GM18498 (cell line): ENCODE results near the gene ZSWIM9.

Experiments
- ATAC-seq: cut with Tn5 transposase; IDR thresholded peaks from one replicate; pipeline ENCODE4 v1.9.1; 2021; ENCODE audit warnings: mild to moderate bottlenecking, moderate library complexity; ENCODE audit not compliant: unreplicated experiment

The ZSWIM9 gene

DNA sequence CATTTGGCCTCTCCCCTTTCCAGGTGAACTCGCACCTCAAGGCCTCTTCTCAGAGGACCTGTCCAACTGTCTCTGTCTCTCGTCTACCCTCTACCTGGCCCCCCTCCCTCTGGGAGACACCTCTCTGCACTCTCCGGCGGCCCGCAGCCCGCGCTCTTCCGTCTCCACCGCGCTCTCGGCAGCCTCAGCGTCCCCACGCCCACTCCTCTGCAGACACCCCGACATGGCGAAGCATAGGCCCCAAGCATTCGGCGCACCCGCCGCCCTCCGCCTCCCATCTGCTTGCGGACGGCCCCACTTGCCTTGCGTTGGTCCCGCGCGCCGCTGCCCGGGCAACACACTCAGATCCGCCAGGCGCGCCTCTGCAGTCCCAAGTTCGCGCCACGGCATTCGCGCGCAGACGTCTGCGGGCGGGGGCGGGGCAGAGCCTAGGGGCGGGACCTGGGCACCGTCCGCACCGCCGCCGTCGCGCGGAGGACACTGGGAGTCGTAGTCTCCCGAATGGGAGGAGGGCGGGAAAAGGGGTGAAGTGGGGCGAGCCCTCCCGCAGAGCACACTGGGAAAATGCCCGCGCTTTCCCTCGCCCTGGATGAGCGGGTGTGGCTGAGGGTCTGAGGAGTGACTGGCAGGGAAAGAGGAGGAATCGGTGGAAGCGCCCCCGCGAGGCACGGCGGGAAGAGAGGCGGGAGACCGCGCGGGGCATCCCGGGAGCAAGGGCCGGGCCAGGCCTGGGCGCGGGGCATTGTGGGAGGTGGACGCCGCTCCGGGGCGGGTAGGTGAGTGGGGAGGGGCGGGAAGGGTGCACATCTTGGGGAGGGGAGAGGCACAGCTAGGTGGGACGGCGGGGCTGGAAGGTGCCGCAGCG lies at the start of gene ZSWIM9, which contains the start of gene LIG1:
TSS of gene ZSWIM9 (plus strand) at position 742 of the 865 bp plus-strand sequence. CDS start 1,123 bp downstream, outside the sequence.
TSS of gene LIG1 (minus strand) at position 406 of the 865 bp plus-strand sequence. CDS start 4,778 bp downstream, outside the sequence.
- ATAC-seq: peak; percentile 80

DNA sequence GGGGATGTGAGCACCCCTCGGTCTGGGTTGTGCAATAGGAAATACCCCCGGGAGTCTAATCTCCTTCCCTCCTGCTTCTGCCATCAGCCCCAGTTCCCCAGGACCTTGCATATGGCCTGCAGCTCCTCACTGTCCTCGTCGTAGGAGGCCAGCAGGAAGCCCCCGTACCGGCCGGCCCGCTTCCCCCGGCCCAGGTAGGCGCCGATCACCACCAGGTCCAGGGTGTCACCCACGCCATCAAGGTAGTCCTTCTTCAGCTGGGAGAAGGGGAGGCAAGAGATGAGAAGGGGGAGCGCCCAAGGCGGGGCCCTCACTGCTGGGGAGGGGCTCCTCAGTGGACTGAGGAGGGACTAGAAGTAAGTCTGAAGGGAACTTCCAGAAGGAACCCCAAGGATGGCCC lies 49.4 kb upstream of the ZSWIM9 start:
- ATAC-seq: no peak

DNA sequence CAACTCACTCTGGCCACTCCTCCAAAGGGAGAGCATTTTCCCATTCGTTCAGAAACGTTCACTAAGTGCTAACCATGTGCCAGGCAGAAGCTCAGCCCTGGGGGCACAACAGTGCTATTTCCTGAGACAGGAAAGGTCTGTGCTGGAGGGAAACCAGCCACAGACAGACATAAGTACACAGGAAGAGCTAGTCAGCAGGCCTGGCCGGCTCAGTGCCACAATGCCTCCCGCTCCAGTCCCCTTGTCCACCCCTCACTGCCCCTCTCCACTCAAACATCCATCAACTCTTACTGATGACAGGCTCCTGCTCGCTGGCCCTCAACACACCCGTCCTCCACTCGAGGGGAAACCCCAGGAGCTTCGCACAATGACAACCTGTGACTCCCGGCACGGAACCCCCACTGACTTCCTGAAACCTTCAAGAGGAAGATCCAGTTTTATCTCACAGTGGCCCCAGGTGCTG lies 48.5 kb upstream of the ZSWIM9 start:
- no peak for ATAC-seq

DNA sequence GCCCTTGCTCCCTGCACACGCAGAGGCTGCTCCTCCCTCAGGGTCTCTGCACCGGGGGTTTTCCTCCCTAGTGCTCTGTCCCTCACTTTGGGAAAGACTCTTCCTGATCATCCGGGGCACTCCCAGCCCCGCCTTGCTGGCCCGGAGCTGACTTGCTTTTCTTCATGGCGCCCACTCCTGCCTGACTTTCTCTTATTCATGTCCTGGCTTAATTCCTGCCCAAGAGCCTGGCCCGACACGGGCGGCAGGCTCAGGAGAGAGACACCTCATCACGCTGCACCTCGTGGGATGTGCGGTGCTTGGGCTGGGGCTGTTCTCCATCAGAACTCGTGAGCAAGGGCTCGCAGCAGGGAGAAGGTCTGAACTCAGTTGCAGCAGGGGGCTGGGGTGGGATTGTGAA lies 48.1 kb upstream of the ZSWIM9 start:
- no peak for ATAC-seq

DNA sequence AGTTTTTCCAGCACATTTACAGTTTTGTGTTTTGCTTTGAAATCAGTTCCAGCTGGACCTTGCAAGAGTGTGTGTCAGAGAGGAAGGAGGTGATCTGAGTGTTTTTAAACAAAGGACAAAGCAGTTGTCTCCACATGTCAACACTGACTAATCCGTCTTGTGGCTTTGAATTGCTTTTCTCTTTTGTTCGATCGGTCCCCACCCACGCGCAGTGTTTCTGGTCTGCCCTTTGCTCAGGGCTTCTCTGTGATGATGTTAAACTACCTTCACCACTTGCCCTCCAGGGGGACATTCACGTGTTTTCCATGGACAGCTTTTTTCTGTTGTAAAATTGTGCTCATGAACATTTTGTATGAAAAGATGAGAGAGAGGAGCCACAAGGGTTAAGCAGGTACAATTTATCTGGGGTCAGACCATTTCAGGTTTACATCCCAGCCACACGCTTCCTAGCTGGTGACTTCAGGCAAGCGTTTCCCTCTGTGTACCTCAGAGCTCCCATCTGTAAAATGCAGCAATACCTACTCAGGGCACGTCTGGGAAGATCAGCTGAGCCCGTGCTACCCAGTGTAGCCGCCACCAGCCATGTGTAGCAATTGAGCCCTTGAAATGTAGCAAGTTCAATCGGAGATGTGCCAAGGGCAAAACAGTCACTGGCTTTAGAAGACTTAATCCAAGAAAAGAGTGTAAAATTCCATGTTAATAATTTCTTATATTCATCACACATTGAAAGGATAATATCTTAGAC lies 46.4 kb upstream of the ZSWIM9 start:
- no peak for ATAC-seq

DNA sequence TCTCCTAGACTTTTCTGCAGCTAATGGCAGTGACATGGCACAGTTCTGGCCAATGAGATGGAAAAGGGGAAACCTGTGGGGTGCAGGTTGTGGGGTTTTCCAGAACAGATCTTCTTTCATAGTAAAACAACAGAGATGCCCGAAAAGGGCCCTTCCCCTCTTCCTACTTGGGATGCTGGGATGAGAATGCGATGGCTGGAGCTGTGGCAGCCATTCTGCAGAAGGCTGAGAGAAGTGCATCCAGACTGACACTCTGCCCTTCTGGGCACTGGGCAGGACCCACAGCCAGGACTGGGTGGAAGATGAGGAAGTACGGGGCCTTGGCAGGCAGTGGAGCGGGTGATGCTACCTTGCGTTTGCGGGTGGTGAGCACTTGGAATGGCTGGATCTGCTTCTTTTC lies 42.9 kb upstream of the ZSWIM9 start:
- no peak for ATAC-seq

DNA sequence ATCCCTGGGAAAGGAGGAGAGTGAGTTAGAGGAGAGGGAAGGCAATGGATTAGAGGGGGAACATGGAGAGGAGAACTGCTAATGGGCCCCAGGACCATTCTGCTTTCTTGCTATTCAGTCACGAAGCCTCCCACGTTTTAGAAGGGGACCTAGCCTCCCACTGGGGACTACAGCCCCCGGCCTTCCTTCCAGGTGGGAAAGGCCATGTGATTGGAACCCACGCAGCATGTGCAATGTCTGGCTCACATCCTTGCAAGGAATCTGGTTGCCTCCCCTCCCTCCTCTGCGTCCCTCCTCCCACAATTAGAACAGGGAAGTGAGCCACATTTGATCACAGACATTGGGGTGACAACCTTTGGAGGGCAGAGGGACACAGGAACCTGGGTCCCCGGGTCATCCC lies 37.4 kb upstream of the ZSWIM9 start:
- ATAC-seq: no peak

DNA sequence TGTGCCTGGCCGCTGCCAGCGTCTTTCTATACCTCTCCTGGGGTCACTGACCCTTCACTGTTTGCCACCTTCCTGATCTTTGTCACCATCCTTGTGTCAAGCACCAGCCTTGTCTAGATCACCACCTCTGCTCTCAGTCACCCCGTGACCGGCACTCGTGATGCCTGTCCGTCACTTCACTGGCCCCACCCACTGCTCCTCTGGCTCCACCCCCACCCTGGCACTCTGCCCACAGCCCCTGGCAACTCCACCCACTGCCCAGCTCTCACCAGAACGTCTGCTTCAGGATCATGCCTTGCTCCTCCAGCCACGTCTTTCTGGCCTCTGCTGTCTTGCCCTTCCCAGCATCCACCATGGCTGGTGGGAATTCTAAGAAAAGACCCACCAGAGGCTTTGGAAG lies 35.1 kb upstream of the ZSWIM9 start:
- no peak for ATAC-seq

DNA sequence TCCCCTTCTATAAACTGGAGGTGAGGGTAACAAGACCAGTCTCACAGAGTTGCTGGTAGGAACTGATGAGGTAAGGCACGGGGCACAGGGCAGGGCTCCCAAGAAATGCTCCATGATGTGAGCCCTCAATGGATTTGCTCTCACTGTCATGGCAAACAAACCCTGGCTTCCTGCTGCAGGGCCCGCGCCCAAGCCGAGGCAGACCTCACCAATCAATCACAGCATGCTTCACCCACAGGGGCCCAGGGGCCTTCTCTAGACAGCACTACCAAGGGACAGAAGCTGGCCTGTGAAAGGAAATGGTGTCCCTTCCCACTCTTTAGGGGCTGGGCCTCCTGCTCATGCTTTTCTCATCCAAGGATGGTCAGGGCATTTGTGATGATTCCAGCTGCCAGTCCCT lies 33.9 kb upstream of the ZSWIM9 start:
- ATAC-seq: no peak

DNA sequence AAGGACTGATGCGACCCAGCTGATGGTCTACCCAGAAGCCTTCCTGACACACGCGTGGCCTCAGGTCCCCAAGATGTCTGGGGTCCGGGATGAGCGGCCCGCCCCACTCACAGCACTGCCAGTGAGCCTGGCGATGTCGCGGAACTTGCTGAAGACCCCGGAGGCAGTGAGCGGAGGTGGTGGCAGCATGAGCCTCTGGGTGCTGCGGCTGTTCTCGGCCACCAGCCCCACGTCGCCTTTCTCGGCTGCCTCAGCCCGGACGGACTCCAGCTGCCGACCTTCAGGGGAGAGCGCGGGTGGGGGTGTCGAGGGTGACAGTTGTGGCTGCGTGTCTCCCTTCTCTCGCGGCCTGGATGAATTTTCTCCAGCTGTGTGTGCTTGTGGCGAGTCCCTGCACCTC lies 33.1 kb upstream of the ZSWIM9 start:
- ATAC-seq: no peak

DNA sequence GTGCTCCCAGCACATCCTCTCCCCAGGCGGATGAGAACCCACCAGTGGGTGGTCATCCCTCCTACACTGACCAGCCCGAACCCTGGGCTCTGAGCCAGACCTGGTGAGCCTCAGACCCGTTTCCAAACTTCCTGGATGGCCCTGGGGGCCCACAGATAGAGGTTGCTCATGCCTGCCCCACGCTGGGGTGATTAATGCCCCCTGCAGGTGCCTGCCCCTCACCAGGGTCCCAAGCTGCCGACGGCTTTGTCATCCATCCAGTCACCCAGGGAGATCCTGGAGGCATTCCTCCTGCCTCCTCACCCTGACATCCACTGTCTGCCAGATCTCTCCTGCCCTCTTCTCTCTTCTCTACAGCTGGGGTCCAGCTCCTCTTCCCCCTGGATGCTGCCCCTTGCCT lies 31.4 kb upstream of the ZSWIM9 start:
- no peak for ATAC-seq

DNA sequence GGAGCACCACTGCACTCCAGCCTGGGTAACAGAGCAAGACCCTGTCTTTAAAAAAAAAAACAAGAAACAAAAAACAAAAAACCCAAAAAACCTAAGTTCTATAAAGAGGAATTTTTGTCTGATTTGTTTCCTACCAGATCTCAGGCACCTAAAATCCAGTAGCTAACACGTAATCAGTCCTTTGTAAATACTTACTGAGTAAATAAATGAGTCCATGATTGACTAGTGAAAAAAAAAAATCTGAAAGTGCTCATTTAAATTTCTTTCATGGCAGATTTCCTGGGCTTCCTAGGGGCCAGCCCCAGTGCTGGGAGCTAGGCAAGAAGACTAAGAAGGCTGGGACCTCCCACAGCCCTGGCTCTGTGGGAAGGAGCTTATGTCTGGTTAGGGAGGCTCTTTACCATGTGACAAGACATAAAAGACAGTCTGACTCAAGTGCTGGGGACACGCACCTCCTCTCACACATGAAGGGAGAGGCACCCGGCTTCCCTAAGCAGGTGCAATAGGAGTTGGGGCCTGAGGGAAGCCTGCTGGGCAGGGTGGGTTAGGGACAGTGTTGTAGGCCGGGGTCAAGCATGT lies 22.8 kb upstream of the ZSWIM9 start:
- no peak for ATAC-seq

DNA sequence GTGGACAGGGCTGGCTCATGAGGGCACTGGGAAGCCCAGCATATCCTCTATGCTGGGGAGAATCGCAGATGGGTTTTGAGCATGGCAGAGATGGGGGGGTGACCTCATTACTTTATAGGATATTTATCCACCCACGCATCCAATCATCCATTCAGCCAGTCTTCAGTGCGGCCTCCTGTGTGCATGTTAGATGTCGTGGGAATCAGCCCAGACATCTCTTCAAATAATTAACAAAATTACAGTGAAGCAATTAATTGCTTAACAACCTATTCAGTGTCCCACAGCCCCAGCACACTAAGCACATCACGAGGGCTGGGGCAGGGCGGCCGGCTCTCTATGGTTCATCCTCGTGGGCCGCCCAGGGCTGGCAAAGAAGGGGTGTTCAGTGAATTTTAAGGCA lies 21.9 kb upstream of the ZSWIM9 start:
- ATAC-seq: no peak

DNA sequence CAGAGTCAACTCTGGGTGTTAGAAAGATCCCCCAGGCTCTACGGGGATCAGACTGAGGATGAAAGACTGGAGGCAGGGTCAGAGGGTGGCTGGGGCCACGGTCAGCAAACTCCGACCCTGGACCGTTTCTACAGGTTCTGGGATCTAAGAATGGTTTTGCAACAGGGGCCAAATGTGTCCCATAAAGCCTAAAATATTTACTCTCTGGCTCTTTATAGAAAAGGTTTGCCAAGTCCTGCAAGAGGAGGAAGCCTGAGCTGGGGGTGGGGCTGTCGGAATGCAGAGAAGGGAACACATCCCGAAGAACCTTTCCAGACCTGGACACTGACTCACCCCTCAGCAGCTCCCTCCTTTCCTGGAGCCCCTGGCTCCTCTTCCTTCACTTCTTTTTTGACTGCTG lies 21.1 kb upstream of the ZSWIM9 start:
- no peak for ATAC-seq

DNA sequence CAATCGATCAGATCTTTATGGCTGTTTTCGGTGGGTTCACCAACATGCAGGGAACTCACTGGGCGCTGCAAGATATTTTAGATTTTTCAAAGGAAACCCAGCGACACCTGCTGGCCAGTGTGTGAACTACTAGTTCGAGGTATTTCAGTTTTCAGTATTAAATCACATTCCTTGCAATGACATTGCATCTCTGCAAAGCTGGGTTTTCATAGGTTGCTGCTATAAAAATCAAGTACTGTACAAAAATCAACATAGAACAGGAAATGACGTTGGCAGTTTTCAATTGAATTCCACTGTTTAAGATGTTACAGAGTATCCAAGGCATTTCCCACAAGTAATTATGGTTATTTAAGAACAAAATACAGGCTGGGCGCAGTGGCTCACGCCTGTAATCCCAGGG lies 17.9 kb upstream of the ZSWIM9 start:
- no peak for ATAC-seq

DNA sequence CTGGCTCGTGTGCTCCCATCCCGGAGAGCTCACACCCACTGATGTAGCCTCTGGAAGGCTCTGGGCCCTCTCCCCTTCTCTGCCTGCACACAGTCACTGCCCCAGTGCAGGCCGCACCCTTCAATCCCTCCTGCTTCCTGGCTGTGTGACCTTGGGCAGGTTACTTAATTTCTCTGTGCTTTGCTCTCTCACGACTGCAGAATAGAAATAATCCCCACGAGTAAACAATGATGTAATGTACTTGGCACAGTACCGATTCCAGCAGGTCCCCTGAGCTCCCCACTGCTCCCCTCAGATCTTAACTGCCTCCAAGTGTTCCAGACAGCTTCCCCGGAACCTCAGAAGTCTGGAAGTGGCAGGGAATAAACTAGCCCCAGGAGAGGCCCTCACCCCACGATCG lies 16.5 kb upstream of the ZSWIM9 start:
- ATAC-seq: no peak

DNA sequence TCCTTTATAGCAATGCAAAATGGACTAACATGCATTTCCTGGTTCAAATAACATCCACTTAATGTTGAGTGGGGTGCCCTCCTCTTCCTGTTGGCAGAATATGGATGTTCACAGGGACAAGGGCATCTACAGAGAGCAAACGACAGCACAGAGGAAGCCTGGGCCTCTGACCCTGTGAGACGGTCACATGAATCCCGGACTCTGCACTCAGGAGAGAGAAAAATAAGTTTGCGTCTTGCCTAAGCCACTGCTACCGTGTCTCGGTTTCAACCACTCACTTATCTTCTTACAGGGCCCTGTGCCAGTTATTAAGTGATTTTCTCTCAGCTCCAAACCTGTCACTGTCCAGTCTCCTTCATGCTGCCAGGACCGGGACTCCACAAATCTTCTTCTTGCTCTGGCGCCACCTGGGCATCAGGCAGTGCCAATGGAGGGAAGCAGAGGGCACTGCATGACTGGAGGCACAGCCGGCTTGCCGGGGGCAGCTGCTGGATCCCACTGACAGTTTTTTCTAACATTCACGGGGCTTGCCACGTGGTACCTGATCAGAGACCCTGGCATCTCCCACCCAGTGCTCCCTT lies 12.2 kb upstream of the ZSWIM9 start:
- no peak for ATAC-seq

DNA sequence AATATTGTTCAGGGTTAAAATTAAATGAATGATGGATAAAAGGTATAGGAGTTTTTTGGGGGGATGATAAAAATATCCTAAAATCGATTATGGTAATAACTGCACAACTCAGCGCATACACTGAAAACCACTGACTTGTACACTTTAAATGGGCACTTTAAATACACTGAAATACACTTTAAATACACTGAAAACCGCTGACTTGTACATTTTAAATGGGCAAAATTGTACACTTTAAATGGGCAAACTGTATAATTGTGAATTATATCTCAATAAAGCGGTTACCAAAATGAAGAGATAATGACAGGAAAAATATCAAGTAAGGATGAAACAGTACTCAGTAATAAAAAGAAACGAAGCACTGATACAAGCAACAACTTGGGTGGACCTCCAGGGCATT lies 1.8 kb upstream of the ZSWIM9 start:
- no peak for ATAC-seq

DNA sequence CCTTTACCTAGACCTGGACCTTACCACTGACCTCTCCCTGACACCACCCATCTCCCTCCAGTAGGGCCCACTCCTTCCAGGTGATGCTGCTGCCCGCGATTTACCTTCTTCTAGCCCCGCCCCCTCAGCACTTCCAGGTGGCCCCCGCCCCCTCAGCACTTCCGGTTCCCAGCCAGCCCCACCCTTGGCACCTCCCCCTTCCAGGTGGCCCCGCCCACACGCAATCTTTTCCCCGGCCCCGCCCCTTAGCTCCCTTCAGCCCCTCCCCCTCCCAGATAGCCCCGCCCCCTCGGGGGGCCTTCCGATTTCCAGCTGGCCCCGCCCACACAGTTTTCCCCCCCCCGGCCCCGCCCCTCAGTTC lies 922 bp upstream of the ZSWIM9 start:
- peak; percentile 22 for ATAC-seq

DNA sequence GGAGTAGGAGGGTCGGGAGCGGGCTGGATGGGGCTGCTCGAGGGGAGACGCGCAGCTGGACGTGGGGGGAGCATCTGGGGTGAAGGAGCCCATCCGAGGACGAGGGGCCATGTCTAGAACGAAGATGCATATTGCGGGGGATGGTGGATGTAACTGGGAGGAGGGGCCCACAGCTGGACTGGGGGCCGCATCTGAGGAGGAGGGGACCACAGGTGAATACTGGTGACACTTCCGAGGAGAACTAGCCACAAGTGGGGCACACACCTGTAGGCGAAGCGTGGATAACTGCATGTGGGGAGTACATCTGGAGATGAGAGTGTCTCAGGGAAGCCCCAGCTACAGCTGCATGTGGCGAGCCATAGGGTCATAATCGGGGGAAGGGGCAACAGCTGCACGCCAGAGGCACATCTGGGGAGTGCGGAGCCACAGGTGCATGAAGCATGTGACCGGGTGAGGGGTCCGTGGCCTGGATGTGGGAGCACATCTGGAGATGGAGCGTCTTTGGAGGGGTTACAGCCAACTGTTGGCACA lies 402 bp downstream of the ZSWIM9 start:
- ATAC-seq: no peak

DNA sequence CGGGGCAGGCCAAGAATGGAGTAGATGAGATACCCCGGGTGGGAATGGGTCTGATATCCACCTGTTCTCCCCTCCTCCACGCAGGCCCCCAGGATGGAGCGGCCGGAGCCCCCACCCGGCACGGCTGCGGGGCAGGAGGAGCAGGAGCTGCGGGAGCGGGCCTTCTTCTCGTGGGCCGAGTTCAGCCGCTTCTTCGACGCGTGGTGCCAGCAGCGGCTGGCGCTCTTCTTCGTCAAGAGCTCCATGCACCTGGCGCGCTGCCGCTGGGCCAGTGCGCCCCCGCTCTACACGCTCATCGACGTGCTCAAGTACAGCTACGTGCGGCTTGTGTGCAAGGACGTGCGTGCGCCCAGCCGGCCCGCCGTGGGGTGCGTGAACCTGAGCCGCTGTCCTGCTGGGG lies 1.2 kb downstream of the ZSWIM9 start:
- no peak for ATAC-seq
